IPS DF 4.7 (cell line): ENCODE measurements around the gene PDE8B.
"Not testable (repeated sequence)": the region's sequence is repeated elsewhere in the genome, so short reads cannot be mapped to it uniquely, and the experiment has no call there.

Experiments used
- DNase-seq: peaks from one replicate; pipeline ENCODE4 v3.0.0-alpha.2; 2013; ENCODE audit warnings: low spot score; ENCODE audit errors: extremely low read depth

The PDE8B gene

DNA sequence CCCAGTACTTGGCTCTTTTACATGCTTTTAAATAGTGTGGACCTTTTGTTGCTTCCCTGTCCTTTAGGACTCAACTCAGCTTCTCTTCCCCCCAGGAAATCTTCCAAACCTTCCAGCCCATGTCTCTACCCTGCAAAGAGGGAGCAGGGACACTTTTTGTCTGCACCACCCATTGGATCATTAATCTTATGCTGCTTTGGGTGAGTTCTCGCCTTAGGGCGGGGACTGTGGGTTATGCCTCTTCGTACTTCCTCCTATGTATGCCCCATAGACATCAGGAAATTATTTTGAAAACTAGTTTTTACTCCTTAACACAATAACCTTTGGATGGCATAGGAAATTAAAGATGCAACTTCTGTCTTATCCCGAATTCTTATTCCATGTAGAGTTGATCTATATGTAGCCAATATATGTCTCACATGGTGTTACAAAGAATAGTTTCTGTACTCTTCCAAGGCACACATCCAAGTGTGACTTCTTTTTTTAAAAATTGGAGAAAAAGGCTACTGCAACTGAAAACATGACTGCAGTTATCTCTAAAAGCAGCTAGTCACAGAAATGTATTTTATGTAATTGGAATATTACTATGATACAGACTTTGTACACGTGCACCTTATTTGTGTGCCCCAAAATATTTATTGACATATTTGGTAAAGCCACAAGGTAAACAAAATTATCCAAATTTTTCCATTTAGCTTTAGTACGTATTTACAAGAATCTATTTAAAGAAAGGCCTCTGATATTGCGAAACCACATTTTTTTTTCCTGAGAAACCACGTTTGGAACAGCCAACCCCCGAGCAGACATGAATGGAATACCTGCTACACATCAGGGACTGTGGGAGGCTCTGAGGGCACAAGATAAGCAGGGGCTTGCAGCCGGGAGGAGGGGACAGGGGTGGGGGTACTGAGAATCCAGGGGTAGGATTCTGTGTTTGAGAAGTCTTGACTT lies 148.1 kb downstream of the PDE8B start:
- no peak for DNase-seq

DNA sequence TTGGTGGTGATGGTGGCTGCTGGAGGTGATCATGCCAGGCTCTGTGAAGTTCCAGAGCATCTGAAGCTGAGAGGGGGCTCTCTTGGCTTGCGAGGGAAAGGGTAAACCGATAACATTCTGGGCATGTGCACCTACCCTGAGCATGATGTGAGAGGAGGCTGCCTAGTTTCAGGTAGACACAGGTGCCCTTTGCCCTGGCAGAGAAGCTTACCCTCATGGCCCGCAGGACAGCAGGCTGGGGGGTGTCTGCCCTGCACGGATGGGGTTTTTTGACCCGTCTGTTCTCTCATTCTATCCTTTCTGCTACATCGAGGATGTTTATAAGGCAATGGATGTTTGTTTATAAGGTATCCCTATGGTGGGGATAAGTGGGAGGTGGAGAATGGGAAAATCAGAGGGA lies 148.8 kb downstream of the PDE8B start:
- no peak for DNase-seq

DNA sequence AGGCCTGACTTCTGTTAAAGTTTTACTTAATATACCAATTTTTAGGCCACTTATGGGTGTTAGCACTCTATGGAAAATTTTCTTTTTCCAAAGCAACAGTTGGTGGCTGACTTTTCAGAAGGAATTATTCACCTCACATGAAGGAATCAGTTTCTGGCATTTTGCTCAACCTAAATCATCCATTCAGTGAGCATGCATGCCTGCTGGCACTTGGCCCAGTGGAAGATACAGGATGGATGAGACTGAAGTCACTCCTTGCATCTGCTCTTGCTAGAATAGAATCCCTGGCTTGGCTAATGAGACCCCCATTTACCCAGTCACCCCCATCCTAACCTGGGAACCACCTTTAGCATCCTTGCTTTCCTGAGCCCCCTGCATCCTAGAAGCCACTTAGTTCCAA lies 149.9 kb downstream of the PDE8B start:
- no peak for DNase-seq

DNA sequence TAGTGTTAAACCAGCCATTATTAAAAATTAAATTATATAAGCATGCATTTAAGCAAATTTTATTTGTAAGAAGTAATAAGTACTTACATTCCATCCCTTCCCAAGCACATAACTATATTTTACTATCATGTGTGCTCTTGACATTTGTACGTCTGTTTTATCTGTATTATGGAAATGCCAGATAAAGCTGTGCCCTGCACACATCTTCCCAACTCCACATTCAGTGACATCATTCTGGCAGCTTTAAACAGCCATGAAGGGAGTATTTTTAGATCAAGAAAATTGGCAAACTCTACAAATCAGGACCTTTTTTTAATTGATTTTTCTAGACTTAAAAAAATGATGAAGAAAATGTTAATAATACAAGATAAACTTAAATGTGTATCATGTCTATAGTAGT lies 150.5 kb downstream of the PDE8B start:
- DNase-seq = no peak

DNA sequence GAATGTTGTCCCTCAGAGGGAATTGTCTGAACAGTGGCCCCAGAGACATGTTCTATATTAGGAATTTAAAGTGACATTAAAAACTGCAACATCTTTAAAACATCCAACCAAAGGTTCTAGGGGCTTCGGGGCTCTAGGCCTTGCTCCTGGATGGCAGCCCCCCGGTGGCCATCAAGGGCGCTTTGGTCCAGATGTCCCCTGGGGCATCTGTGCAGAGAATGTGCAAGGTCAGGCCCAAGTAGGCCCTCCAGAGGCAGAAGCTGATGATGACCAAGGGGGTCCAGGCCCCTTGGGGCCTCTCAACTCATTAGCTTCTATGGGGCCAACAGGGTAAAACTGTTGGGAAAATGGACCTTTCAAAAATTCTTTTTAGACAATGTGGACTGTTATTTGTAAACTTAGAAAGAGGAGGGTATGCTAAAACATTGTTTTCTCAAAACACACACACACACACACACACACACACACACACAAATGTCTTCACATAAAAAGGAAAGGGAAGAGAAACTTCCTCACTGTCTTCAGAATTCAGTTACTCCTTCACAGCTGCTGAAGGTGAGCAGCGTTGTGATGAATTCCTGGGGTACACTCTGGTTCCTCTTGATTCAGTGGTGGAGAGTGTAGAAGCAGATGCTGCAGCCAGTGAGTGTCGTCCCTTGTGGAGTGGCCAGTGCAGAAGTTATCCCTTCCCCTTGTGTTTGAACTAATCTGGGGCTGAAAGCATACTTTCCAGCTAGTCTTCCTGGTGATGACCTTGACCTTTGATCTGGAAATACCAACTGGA lies 156.4 kb downstream of the PDE8B start:
- DNase-seq = no peak

DNA sequence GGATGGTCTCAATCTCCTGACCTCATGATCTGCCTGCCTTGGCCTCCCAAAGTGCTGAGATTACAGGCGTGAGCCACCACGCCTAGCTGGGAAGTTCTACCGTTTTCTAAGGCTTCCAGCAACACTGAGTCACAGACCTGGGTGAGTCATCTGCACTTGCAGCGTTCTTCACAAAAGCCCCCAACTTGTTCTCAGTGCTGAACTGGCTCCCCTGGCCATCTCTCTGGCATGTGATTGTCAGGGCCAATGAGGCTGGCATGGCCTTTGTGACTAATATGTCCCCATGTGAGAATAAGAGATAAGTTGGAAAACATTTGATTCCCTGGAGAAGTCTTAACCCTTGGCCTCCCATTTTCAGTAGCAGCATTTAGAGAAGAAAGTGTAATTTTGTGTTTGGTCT lies 157.3 kb downstream of the PDE8B start:
- no peak for DNase-seq

DNA sequence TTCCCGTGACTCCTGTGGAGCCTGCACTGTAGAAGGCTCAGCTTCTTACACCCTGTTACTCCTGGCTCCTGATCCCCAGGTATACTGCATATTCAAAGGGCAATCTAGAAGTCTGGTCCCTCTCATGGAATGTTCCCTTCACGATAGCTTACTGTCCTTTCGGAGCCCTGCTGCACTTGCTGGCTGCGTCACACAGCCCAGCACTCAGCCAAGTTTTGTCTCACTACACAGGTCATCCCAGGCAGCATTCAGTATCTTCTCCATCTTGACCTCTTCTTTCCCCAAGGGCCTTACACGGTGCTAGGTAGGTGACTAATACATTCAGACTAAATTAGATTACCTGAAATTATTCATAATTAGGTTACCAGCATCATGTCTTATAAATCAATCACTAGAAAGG lies 157.9 kb downstream of the PDE8B start:
- DNase-seq = no peak

DNA sequence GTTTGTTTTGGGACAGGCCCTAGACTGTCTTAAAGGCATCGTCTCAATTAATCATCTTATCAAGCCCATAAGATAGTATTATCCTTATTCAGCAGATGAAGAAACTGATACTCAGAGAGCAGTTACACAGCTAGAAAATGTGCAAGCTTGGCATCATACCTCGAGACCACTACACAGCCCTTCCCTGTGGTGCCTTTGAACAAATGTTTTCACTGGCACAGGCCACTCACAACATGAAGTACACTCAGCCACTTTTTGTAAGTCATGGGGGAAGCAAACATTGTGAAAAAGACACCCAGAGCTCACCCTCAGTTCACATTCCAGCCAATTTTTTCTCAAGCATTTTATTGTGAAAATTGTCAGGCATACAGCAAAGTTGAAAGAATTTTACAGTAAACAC lies 159.1 kb downstream of the PDE8B start:
- DNase-seq = no peak

DNA sequence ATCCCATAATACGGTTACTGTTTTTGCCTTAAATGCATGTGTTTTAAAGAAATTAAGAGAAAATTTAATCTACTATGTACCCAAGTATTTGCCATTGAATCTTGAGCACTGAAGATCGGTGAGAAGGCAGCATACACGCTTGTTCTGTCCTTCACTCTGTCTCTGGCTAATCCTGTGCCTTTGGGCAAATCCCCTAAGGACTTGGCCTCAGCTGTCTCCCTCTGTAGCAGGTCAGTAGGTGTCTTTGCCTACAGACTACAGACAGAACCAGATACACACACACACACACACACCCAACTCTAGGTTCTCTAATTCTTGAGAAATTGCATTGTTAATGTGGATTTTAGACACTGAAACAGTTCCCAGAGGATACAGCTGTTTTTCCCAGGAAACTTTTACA lies 164.2 kb downstream of the PDE8B start:
- no peak for DNase-seq

DNA sequence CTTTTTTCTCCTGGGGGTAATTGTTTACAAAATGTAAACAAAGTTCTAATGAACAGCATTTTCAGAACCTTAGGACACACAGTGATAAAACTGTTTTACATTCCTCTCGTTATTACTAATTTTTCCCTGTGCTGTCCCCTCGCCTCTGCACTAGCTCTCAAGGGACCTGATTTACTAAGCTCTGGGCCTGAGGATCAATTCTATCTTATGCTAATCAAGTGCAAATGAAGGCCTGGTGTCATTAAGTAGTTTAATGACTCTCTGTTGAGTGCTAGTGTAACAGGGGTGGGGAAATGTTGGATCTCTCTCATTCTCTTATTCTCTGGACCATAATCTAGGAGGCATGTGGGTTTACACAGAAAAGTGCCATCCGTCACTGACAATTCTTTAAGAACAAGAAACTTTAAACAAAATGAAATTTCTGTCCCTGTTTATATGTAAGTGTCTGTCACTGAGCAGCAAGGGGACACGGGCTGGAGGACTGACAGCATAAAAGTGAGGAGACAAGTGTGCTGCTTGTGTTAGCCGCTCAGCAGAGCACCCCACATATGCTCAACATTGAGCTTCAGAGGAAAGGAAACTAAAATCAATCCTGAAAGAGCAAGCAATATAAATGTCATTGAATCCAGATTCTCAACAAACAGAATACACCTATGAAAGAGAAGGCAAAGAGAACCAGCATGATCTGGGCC lies 166.3 kb downstream of the PDE8B start:
- no peak for DNase-seq

DNA sequence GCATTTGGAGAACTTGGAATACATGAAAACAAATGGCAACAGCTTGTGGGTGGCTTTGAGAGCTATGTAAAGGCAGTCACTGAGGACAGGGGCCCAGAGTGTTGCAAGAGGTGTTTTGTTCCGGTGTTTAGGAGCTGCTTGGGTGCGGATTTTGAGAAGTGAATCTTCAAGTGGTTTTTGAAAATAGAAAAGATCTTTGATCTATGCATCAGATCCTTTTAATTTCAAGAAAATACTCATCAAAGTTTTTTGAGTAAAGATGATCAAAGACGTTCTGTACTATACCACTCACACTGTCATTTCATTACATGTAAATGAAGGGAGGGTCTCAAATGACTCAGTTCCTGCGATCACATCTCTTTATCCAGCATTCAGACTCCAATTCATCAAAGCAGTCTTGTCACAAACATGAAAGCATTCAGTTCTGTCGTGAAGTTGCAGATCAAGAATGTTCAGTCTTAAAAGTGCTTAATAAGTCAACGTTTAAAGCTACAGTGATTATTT lies 169.1 kb downstream of the PDE8B start:
- DNase-seq = no peak

DNA sequence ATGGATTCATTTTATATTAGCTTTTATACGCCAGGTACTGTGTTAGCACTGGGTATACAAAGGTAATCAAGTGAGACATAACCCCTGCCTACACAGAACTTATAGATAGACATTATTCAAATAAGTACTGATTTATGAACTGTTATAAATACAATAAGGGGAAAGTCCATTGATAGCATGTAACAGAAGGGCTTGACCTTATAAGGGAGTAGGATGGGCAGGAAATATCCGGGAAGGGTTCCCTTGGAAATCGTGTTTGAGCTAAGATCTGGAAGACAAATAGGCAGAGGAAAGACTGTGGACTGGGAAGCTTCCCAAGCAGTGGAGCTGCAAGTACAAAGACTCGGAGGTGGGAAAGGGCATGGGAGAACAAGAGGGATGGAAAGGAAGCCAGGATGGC lies 170.2 kb downstream of the PDE8B start:
- no peak for DNase-seq

DNA sequence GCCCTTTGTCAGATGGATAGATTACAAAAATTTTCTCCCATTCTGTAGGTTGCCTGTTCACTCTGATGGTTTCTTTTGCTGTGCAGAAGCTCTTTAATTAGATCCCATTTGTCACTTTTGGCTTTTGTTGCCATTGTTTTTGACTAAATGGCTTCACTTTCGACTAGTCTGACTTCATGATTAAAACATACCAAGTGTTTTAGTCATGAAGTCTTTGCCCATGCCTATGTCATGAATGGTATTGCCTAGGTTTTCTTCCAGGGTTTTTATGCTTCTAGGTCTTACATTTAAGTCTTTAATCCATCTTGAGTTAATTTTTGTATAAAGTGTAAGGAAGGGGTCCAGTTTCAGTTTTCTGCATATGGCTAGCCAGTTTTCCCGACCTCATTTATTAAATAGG lies 172.9 kb downstream of the PDE8B start:
- DNase-seq = not testable (repeated sequence)

DNA sequence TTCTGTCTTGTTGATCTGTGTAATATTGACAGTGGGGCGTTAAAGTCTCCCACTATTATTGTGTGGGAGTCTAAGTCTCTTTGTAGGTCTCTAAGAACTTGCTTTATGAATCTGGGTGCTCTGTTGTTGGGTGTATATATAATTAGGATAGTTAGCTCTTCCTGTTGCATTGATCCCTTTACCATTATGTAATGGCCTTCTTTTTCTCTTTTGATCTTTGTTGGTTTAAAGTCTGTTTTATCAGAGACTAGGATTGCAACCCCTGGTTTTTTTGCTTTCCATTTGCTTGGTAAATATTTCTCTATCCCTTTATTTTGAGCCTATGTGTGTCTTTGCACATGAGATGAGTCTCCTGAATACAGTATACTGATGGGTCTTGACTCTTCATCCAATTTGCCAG lies 175.9 kb downstream of the PDE8B start:
- not testable (repeated sequence) for DNase-seq

DNA sequence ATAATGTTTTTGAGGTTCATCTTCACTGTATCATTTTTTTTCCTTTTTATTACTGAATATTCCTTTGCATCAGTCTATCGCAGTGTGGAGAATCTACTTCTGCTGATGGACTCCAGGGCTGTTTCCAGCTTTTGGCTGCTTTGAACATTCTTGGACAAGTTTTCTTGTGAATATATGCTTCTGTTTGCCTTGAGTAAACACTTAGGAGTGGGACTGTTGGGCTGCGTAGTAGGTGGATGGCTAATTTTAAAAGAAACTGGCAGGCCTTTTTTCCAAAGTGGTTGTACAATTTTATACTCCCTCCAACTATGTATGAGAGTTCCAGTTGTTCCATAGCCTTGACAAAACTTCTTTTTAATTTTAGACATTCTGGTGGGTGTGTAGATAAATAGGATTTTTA lies 179.3 kb downstream of the PDE8B start:
- no peak for DNase-seq

DNA sequence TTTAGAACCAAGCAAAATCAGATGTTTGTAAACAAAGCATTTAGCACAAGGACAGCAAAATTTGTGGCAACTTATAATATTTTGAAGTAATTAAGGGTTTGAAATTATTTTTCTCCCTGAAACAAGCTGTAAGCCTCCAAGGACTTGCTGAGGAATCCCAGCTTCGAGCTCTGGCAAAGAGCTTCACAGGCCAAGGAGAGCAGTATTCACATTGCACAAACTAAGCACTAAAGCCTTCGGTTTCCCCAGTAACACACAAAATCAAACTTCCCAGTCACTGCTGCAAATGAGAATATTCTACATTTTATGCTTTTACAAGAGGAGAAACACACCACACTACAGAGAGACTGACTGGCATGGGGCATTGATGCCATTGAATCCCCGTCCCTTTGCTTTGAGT lies 179.7 kb downstream of the PDE8B start:
- no peak for DNase-seq

DNA sequence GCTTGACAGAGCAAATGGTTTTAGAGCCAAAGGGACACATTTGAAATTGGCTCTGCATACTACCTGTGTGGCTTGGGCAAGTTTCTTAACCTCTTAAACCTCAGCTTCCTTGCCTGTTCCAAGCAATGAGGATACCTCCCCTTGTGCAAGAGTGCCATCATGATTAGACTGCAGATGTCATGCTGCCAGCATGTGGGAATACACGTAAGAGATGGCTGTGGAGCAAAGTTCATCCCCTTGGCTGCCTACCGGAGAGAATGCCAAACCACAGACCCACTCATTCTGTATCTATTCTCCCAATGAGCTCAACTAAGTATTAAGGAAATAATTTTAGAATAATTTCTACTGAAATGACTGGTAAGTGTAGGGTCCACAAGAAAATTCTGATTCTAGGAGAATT lies 180.3 kb downstream of the PDE8B start:
- DNase-seq = no peak

DNA sequence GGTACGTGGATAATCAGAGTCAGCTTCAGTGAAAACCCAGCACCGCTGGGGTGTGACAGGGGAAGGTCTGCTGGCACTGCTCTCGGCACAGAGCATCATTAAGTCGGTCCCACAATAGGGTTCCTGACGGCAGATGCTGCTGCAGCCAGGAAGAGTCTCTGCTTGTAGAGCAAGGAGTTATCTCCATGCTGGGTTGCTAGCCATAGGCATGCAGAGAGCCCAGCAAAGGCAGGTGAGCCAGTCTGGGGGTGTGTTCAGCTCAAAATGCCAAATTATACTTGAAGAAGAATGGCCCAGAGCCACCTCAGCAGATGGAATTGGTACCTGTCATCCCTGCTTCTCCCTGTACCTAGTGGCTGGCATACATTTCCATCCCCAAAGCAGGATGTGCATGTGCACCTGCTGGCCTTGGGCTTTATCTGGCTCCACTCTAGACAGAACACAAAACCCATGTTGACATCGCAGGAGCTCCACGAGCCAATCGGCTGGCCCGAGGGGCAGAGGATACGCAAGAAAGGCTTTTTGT lies 180.8 kb downstream of the PDE8B start:
- no peak for DNase-seq

DNA sequence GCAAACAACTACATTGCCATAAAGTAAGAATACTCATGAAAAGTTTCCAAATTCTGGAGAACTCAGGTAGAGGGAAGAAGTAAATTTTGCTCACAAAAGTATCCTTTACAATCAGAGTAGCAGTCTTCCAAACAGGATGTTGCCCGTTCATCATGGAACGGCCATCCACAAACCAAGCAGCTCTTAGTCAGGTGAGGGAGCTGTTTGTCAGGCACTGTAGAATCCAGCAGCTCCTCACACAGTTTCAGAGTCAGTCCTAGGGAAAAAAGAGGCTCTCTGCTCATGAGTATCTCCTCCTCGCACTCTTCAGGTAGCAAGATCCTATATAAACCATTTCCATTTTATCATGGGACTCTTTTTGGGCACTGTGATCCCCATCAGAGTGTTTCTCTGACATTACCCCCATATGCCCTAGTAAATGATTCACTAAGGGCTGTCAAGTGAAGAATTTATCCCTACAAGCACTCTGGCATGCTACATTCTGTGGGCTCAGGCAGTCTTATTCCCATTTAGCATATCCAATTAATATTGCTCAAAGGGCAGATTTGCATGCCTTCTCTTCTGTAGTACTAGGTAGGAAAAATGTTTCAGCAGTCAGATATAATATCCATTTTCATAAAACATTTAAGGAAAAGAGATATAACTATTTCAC lies 183.7 kb downstream of the PDE8B start:
- DNase-seq = no peak

DNA sequence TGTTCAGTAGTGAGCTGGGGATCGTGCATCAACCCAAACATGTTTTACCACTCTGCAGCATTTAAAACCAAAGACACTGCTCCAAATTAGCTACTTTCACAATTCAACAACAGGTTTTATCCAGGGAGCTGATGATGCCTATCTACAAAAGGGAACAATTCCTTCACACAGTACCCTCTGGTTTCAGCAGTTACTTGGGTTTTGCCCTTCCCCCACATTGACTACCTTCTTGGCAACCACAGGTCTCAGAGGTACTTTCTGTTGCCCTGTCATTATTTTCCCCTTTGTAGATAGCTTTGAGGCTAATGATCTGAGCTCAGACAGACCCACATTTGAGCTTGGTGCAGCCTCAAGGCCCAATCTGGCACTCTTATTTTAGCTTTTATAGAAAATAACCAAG lies 185.5 kb downstream of the PDE8B start:
- DNase-seq = no peak

DNA sequence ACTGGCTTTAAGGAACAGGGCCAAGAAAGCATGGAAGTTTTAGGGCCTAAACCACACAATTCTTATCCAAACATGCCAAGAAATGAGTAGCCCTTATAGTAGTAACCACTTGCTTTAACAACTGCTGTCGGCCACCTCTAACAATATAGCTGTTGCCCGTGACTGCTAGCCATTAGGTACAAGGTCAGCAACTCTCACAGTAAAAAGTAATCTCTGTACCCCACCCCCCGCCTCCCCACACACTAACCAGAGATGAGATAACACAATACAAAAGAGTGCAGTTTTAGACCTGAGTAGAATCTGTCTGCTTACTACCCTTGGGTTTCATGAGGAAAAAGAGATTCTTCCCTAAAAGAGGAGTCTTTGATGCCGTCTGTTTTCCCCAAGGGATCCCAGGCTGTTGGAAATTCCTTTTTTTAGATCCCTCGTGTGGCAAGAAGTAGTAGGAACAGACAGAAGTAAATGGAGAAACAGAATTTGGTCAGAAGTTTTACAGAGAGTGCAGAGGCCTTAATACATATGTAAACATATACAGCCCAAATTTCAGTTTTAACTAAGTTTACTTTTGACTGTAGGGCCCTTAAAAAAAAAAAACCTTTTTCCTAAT lies 187.3 kb downstream of the PDE8B start:
- no peak for DNase-seq
